GM12891 (cell line): ENCODE results near the gene SFMBT2.

ENCODE experiments used
- DNase-seq: peaks from one replicate; pipeline ENCODE4 v3.0.0; 2011; ENCODE audit warnings: low spot score; ENCODE audit not compliant: insufficient read length
- FAIRE-seq: peaks from 2 replicates; lab custom pipeline; 2011; peaks lifted over from hg19 to GRCh38; lab: Jason Lieb, UNC
- PAX5 ChIP-seq: IDR thresholded peaks from 2 replicates; pipeline ENCODE4 v1.6.1; 2011; ENCODE audit warnings: low read length, moderate library complexity, mild to moderate bottlenecking; ENCODE audit not compliant: insufficient read depth, severe bottlenecking
- POLR2A ChIP-seq: IDR thresholded peaks from 2 replicates; pipeline ENCODE4 v1.6.1; 2011; ENCODE audit warnings: low read depth, low read length, control low read depth
- POLR2AphosphoS5 ChIP-seq: IDR thresholded peaks from 2 replicates; pipeline ENCODE4 v1.6.1; 2011; ENCODE audit warnings: low read depth, low read length, control low read depth
- POU2F2 ChIP-seq: IDR thresholded peaks from 2 replicates; pipeline ENCODE4 v1.6.1; 2011; ENCODE audit warnings: low read depth, mild to moderate bottlenecking, control low read depth, low read length, moderate library complexity
- SPI1 ChIP-seq: IDR thresholded peaks from 2 replicates; pipeline ENCODE4 v1.6.1; 2011; ENCODE audit warnings: low read depth, low read length, control low read depth
- TAF1 ChIP-seq: IDR thresholded peaks from 2 replicates; pipeline ENCODE4 v1.6.1; 2011; ENCODE audit warnings: low read depth, low read length, control low read depth

The SFMBT2 gene

DNA sequence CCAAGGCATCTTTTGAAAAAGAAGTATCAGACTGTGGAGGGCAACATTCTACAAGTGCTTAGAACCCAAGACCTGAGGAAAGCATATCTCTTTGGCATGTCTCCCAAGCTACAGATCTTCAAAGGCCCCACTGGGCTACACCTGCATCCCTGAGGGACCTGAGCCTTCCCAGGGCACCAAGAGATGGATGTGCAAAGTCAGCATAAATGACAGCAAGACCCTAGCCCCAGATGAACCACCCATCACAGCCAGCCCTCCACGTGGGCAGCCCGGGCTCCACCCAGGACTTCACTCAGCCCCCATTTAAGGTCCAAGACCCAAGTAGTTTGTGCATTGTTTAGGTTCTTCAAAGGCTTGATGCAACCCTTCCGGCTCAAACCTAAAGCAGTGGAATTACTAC, 123.5 kb downstream of the SFMBT2 start:
- no peak for TF ChIP-seq POLR2AphosphoS5
- no peak for FAIRE-seq
- DNase-seq = no peak

DNA sequence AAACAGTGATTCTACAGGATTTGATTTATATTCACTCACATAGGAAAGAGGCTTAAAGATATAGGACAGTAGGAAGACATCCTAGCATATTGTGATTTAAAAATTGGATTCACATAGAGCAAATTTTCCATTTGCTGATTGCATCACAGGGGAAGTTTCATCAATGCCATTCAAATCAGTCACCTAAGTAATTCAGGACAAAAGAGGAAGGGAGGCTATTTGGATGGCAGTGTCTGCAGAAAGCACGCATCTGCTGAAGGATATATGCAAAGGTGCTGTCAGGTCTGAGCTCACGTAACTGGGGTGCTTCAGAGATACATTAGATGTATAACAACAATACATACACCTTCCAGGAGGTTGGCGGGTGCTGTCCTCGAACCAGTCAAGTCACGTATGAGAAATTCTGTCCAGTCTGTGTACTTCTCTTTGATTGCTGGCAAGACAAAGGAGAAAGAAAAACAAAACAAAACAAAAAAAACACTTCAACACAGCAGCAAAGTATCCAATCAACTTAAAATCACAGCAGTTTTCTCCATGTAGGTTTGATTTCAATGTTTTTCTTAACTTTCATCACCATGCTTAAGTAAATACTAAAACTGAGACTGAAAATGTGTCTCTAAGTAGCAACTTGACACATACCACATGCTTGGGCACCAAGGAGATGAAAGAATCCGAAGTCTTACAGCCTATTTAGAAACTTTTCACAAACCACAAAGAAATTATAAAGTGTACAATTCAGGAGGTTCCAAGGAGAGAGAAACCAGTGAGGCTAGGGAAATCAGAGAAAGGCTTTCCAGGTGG, 125.1 kb downstream of the SFMBT2 start:
- no peak for DNase-seq
- FAIRE-seq = peak; percentile 51
- TF ChIP-seq SPI1 (0 out of 2 replicates have a peak, but pooled peaks have one; percentile 18), TAF1 (no peak)

DNA sequence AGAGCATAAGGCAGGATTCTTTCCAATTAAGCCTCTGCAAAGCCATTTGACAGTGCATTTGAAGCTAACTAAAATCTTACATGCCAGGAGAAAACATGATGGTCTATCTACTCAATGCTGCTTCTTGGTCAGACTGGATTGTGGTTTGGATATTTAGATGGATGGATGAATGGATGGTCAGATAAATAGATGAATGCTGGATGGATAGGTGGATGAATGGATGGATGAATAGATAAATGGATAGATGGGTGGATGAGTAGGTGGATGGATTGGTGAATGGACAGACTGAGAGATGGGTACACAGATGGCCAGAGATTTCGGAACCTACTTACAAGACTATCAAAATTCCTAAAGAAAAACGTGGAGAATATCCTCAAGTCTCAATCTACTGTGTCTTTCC, 127.6 kb downstream of the SFMBT2 start:
- no peak for TF ChIP-seq SPI1
- no peak for TF ChIP-seq POU2F2
- no peak for TF ChIP-seq POLR2A
- no peak for TF ChIP-seq PAX5
- TF ChIP-seq POLR2AphosphoS5 = no peak
- no peak for TF ChIP-seq TAF1
- FAIRE-seq = peak; percentile 68
- no peak for DNase-seq

DNA sequence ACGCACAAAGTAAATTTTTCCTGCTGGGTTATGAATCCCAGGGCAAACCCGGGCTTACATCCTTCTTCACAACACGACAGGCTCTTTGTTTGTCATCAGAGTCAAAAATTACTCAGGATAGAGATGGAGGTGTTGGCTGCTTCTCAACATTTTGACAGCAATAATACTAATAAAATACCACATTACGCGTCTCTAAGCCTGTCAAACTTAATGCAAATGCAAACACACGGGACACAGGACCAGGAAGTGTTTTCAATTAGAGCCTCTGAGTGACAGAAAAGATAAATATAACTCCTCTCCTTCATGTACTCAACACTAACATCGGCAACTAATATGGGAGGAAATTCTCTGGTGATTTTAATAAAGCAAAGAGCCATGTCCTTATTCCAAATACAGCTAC, 128.4 kb downstream of the SFMBT2 start:
- FAIRE-seq (no peak), DNase-seq (no peak)
- TF ChIP-seq TAF1 (no peak), POU2F2 (no peak), PAX5 (no peak), POLR2AphosphoS5 (no peak), POLR2A (no peak), SPI1 (no peak)

DNA sequence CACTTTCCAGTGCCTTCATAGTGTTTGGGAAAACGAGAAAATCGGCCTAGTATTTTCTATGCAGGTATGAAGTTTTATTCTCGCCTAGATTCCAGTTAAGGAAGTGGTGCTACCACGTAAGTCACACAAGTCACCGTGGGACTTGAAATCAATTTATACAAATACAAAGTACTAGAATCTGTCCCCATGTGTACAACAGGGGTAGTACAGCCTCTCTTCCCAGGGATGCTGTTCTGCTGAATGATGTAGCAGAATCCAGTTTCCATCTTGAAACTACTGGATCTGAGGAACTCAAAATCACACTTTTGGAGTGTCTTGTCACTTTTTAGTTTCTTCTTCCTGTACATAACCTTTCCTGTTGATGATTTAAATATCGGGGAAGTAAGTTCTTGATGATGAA, 129.4 kb downstream of the SFMBT2 start:
- no peak for DNase-seq
- FAIRE-seq = no peak
- TF ChIP-seq PAX5 (no peak), SPI1 (no peak), POU2F2 (no peak), POLR2AphosphoS5 (no peak), TAF1 (no peak), POLR2A (no peak)

DNA sequence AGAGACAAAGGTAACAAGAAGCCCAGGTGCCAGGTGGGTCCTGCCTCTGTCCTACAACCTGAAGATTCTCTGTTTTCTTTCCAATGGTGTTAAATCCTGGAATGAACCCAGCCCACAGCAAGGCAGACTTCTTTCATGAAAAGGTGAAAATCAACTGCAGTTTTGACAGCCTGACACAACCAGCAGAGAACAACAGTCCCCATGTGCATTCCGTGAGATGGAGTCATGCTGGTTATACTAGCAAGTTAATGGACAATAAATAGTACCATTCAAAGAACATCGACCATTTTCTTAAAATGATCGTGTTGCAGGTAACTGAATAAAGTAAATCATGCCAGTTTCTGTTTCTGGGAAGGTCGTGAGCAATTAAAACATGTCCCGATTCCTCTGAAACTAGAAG, 131.5 kb downstream of the SFMBT2 start:
- FAIRE-seq = no peak
- DNase-seq = no peak
- TF ChIP-seq POU2F2 = no peak
- no peak for TF ChIP-seq SPI1
- TF ChIP-seq POLR2A = no peak
- no peak for TF ChIP-seq POLR2AphosphoS5
- TF ChIP-seq TAF1 = no peak
- TF ChIP-seq PAX5 = no peak

DNA sequence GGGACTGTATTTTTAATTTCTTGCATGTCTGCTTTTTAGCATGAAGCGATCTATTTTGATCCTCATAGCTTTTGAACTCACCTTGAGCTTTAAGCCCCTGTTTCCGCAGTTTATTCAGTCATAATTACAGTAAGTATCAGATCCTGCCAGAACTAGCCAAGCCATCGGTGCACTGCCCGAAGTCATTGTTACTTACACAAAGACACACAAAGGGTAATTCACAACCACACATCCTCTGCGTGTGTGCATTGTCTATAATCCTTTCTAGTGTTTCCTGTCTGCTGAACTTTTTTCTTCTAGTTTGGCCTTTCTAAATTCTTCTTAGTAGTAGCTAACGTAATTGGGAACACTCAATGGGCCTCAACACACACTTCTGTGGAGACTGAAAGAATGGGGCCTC, 133.0 kb downstream of the SFMBT2 start:
- FAIRE-seq (no peak), DNase-seq (no peak)
- no peak for TF ChIP-seq TAF1
- TF ChIP-seq POLR2A = no peak
- TF ChIP-seq POU2F2 = no peak
- no peak for TF ChIP-seq SPI1
- no peak for TF ChIP-seq POLR2AphosphoS5
- no peak for TF ChIP-seq PAX5

DNA sequence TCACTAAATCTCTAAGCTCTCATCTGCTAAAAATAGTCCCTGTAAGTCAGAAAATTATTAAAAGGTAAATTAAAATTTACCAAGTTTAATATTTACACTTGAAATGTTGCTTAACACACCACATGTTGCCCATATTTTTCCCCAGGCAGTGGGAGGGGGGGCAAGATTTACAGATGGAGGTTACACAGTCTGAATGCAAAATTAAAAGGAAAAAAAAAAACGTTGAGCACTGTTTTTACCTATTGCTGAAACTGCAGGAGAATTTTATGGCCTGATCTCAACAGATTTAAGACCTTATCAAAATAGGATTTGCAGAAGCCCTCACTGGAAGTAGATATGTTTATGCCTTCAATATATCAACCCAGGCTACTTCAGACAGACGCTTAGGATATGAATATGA, 133.4 kb downstream of the SFMBT2 start:
- FAIRE-seq (no peak), DNase-seq (no peak)
- TF ChIP-seq POU2F2 (no peak), SPI1 (no peak), POLR2AphosphoS5 (no peak), PAX5 (no peak), POLR2A (no peak), TAF1 (no peak)

DNA sequence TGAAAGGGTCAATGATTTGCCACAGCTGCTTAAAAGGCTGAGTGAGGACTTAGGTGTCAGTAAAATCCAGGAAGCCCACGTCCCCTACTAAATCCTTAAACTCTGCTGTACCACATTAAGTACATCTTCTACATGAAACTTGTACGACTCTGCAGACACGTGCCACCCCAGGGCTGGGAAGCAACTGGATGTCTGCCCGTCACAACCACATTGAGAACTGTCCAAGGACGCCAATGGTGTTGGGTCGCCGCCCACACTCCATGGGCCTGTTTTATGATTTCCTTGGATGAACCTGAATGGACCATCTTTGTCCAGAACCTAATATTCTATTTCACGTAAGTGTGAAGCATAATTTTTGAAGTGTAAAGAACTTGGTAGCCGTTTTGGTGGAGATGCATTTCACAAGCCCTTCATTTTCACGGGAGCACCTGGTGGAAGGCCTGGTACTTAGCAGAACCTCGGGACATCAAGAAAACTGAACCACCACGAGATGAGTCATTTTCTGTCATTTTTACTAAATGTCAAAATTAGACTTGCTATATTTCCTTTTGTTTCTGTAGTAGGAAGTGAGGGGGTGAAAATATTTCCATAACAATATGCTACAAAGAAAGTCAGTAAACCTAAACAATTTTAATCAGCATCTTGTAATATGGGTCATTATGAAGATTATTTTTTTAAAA, 134.9 kb downstream of the SFMBT2 start:
- FAIRE-seq = peak; percentile 62
- DNase-seq = no peak
- TF ChIP-seq PAX5 (no peak), SPI1 (no peak), TAF1 (no peak), POLR2AphosphoS5 (no peak)

DNA sequence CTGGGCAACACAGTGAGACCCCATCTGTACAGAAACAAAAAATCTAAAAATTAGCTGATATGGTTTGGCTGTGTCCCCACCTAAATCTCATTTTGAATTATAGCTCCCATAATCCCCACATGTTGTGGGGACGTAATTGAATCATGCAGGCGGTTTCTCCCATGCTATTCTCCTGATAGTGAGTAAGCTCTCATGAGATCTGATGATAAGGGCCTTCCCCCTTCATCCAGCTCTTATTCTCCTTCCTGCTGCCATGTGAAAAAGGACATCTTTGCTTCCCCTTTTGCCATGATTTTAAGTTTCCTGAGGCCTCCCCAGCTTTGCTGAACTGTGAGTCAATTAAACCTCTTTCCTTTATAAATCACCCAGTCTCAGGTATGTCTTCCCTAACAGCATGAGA, 136.5 kb downstream of the SFMBT2 start:
- peak; percentile 16 for FAIRE-seq
- TF ChIP-seq POLR2AphosphoS5 (no peak), SPI1 (no peak), POLR2A (no peak), TAF1 (no peak)

More for the DNA sequence above, 136.5 kb downstream of the SFMBT2 start:
- no peak for DNase-seq
